HL-60/S4 (cell line): ENCODE measurements around the gene HIPK2.

Source experiments
- in situ Hi-C: fragments of 300-500 bp; cut with MboI; formaldehyde crosslinking; loops from 2 replicates; pipeline ENCODE4 v1.14.3; 2022; ENCODE audit warnings: low sequenced_read_pairs

The HIPK2 gene

DNA sequence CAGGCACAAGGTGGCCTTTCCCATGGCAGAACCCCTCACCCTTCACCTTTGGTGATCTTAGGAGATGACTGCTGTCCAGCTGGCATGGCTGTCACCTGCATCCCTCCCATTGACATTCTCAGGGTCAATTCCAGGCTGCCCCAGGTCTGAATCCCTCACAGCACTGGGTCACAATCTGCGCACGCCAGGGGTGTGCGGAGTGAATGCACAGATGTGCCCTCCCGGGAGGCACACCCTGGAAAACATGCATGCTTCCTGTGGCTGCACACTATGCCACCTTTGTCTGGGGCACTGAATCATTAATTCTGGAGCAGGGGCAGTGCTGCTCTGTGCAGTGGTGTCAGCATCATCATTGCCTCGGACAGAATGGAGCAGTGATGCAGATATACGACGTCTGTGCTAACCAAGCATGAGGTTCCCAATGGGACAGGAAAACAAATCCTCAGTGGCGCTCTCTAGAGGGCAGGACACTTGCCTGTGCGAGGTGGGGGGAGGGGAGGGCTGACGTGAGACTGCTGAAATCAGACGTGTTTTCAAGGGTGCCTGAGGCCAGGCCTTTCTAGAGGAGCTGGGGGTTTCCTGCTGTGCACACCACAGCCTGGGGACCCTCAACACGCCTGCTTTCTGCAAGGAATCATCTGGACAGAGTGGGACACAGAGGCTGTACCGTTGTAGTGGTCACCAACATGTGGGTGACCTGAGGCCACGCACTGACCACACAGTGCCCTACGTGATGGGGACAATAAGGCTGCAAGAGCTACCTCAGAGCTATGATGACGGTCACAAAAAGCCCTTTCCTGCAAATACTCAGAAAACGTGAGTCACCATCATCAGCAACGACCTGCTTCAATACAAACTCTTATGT is 77.9 kb downstream of the HIPK2 start:
- in situ Hi-C loops = no loop called here

DNA sequence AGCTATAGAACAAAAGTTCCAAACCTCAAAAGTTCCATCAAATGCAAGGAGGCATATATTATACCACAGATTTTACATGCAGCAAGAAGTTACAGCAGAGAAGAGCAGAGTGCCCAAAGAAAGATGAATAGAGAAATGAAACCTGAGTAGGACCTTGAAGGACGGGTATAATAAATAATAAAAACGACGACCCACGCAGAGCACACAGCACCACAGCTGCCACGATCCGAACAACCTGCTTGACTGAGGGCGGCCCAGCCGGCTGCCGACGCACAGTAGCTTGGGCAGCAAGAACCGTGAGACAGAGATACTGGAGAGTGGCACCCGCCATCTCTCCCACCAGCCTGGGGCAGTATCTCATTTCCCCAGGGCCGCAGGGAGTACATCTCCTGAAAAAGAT is 79.0 kb downstream of the HIPK2 start:
- in situ Hi-C loops = no loop called here

DNA sequence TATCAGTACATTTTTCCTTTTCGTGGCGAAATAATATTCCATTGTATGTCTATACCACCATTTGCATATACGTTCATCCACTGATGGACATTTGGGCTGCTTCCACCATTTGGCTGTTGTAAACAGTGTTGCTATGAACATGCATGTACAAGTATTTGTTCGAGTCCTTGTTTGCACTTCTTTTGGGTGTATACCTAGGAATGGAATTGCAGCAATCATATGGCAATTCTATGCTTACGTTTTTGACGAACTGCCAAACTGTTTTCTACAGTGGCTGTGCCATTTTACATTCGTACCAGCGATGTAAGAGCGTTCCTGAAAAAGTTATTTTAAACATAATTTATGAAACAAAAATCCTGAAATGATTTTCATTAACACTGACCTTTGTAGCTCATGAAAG is 79.5 kb downstream of the HIPK2 start:
- in situ Hi-C loops = no loop called here

DNA sequence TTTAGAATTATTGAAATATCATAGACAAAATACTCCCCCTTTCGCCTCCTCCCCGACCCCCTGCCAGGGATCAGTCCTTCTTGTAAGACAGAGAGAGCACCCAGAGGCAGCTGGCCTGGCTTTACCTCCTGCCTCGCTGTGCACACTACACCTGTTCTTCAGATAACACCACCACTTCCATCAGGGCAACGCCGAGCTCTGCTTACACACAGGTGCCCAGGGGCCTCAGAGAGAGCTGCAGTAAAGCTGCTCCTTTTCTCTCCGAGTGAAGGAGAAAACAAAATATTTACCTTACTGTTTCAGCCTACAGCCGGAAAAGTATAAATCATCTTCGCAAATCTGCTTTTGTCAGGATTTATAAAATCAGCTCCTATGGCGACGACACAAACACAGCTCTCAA is 80.7 kb downstream of the HIPK2 start:
- in situ Hi-C loops = no loop called here

DNA sequence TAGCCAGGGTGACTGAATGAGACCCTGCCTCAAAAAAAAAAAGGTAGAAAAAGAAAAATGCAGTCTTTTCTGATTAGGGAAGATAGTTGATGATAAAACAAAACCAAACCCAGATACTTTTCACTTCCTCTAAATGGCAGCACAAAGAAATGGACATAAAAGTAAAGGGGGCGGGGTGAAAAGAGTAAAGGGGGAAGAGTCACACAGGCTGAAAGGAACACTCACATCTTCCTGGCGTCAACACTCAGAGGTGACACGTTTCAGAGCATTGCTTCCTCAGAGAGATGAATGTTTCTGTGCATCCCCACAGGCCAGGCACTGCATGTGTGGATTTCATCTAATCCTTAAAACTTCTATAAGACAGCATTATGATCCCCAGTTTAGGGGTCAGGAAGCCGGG is 81.2 kb downstream of the HIPK2 start:
- in situ Hi-C loops = no loop called here

DNA sequence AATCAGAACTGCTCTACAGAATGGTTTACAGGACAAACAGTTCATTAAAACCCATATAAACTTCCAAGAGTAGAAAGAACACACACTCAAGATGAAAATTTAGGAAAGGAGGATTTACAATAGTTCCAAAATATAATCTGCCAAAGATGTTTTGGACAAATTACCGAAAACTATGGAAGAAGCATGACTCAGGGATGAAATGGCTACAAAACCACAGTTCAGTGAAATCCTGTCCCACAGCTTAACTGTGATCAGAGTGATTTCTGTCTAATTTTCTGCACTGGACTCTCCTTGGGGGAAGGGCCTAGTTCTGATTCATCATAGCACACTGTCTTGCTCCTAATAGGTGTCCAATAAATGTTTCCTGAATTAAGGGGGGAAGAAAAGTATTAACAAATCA is 82.2 kb downstream of the HIPK2 start:
- in situ Hi-C loops = no loop called here

DNA sequence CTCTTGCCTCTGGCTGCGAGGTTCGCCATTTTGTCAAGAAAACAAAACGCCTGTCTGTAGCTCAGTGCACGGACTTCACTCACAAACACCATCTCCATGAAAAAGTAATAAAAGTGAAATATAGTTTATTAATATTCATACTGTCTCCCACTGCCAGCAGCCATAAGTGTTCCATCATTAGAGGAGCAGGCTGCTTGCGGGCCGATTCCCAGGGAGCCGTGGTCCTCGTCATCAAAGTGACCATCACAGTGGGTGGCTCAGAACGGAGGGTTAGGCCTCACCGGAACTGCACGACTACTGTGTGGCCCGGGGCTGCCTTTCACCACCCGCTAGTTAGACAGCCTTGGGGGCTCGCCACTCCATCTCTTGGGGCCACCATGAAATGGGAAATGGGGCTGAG is 82.7 kb downstream of the HIPK2 start:
- in situ Hi-C loops = no loop called here

DNA sequence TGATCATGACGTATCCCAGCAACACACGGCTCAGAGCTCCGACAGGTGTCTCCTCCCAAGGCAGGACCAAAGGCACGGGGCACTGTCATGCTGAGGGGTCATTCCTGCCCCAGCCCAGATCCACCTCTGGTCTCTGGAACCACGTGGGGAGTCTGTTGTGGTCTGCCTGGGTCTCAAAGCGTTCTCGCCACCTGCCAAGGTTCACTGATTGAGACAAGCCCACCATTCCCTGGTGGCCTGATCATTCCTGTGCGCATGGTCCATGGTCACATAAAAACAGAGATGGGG is 83.5 kb downstream of the HIPK2 start:
- in situ Hi-C loops = no loop called here

DNA sequence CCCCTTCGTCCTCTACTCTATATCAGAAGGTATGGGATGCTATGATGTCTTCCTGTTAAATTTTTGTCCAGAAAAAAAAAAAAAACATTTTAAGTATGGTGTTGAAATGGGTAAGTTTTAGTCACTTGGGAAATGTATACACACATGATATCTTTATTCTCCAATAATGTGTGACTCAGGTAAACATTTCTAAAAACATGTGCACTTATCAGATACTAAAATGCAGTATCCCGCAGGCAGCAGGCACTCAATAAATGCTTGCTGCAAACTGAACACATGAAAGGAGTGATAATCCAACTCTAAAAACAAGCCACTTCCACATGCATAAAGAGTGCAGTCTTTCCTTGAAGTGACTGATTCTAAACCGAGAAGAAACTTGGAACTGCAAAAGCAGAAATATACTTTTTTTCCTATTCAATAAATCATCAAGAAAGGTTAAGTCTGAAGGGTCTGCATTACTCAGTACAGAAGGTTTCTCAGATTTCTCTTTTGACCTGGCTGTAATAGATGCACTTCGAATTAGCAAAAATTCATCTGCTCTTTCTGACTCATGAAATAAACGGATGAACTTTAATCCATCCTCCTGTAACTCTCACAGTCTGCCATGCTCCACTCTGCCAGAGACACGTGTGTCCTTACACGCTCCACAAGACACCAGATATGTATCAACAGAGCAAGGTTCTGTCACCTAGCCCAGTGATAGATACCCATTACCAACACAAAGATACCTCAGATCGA is 84.0 kb downstream of the HIPK2 start:
- in situ Hi-C loops = no loop called here

DNA sequence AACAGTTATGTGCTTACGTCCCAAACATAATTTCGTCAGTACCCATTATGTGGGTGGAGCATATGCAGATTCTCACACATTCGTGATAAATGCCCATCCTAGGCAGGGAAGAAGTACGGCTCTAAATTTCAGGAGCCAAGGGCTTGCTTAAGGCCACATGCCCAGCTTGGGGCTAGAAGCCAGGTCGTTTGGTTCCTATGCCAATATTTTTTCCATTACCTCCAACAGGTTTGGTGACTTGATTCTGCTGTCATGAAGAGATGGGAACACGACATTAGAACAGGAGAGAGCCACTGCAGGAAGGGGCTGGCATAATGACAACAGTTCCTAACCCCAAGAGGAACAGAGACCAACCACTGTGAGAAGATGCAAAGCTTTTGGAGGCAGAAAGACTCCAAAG is 85.1 kb downstream of the HIPK2 start:
- in situ Hi-C loops = no loop called here

DNA sequence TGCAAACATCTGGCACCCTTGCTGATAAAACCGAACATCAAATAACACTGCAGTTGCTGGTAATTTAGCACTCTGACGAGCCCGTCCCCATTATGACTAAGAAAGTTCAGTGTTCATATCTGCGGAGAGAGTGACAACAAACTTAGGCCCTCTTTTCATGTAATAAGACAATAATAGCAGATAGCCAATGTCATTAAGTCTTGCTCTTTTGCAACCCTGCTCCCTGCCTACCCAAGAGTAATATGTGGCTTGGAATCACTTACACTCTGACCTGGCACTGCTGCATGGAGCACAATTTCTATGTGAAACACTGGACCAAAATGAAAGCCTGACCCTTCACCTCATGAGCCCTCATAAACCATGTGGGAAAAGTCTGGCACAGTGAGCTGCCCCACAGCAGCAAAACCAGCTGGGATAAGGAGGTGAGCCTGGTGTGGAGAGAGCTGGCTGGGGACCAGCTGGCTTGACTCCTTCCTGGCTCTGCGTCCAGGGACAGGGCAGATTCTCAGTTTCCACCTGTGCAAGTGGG is 86.5 kb downstream of the HIPK2 start:
- in situ Hi-C loops = no loop called here

DNA sequence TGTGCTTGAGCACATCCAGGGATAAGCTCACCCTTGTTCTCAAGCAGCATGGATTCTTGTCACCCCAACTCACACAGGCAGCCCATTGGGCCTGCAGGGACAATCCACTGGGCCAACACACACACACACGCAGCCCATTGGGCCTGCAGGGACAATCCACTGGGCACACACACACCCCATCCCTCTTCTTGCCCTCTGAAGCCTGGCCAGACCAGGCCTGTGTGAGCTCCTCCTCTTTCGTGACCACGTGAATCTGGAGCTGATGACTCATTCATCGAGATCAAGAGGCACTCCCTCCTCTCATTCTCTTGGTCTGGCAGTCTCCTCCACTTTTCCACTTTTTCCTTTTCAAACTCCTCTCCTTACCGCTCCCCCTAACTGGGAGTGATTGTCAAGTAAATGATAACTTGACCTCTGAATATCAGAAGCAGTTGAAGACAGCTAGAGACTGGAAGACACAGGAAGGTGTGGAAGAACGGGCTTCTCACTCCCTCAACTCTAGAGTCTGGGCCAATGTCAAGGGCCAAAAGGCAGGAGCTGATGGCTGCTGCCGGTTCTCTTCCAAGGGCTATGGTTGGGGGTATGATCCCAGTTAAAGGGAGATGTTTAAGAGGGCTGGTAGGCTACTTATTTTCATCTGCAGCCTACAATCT is 89.7 kb downstream of the HIPK2 start:
- in situ Hi-C loops = no loop called here

DNA sequence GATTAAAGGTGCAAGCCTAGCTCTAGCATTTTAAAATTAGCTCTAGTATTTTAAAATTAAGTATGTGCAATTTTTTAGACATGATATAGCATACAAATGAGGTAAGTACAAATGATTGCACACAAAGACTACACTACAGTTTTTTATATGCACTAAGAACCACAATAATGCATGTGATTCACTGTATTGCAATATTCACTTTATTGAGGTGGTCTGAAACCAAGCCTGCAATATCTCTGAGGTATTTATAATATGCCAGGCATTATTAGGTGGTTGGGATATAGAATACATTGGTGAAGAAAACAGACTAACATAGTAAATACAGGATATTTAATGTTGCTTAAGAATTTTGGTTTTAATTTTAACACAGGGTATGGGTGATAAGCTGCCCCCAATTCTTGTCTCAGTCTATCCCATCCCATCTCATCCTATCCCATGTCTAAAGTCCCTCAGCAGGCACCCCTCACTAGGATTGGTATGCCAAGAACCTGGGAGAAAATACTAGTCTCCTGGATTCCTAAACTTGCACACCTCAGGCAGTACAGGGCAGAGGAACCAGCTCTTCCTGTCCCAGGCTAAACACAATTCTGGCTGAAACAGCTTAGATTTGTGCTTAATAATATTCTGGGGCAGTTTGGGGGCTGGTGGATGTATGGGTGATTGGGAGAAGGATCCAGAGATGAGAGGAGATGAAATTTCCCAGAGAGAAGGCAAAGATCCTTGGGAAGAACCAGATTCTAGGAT is 90.4 kb downstream of the HIPK2 start:
- in situ Hi-C loops = no loop called here

DNA sequence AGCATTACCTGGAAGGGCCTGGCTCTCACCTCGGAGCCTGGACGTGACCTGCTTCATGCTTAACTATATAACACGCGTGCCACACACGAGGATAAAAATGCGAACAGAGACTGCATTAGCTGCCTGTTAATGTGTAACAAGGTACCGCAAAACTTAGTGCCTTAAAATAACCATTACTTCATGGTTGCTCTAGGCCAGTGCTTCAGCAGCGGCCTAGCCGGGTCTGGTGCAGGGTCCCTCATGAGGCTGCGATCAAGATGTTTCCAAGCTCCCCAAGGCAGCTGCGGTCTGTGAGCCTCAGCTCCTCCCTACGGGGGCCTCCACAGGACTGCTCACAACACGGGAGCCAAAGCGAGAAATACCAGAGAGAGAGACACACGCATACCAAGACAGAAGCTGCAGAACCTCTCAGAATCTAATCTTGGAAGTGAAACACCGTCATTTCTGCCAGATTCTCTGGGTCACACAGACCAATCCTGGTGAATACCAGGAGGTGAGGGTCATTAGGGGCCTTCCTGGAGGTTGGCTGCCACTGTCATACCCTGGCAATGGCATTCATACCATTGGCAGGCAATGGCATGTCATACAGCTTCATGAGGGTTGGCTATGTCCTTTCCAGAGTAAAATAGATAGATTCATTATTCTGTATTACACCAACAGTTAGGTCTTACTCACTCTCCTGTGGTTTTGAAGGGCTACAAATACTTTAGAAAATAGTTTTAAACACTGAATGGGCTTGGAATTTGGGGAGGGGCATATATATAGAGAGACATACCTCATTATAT is 94.5 kb downstream of the HIPK2 start:
- in situ Hi-C loops = no loop called here

DNA sequence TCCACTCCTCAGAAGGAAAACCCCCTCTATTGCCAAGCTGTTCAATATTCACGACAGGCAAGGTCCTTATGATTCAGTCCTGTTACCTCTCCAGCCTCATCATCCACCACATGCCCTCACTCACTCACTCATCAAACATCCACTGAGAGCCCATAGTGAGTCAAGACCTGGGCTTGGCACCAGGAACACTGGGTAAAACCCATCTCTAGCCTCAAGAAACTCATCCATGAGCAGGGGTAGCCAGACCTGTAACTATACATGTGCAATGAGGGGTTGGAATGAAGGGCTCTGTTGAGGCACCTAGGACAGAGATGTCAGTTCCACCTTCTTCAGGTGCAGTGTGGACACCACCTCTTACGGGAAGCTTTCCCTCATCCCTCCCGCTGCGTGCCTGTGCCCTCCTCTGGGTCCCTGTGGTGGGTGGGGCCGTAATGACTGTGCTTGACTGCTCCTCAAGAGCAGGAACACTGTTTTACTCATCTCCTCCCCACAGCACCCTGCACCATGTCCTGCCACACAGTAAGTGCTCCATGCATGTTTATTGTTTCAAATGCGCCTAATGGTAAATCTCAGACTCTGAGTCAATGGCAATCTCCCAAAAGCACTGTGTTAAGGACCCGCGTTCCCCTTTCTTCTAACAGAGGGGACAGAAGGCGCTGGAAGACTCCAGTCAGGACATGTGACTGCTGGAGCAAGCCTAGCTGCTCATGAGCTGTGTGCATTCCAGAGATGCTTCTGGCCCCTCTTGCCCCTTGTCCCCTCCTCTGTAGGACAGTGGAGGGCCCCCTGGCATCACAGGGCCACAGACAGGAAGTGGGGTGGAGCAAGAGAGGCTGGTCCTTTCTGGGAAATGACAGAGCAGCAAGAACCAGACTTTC is 95.4 kb downstream of the HIPK2 start:
- in situ Hi-C loops = no loop called here

DNA sequence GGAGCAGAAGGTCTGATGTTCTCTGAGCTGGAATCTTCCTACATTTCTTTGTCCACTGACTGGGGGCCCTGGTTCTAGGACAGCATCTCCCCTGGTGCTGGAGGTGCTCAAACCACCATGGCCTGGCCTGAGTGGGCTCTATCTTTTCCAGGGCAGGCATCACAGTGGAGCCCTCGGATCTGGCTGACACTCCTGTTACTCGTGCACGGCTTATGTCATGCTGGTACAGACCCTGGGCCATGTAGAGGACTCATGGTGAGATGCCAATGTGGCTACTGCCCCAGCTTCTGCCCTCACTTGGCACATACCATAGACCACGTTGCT is 96.0 kb downstream of the HIPK2 start:
- in situ Hi-C loops = no loop called here

DNA sequence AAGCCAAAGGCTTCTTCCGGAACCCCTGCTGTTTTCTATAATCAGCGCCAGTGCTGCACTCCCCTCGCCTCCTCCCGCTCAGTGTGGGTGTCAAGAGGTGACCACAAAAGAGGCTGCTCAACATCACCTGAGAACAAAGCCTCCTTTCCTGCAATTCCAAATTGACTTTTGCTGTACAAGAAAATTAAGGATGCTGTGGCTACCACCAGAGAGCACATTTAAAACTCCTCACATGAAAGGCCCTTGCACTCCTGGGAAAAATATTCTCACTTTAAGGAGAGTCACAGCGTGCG is 96.4 kb downstream of the HIPK2 start:
- in situ Hi-C loops = no loop called here

DNA sequence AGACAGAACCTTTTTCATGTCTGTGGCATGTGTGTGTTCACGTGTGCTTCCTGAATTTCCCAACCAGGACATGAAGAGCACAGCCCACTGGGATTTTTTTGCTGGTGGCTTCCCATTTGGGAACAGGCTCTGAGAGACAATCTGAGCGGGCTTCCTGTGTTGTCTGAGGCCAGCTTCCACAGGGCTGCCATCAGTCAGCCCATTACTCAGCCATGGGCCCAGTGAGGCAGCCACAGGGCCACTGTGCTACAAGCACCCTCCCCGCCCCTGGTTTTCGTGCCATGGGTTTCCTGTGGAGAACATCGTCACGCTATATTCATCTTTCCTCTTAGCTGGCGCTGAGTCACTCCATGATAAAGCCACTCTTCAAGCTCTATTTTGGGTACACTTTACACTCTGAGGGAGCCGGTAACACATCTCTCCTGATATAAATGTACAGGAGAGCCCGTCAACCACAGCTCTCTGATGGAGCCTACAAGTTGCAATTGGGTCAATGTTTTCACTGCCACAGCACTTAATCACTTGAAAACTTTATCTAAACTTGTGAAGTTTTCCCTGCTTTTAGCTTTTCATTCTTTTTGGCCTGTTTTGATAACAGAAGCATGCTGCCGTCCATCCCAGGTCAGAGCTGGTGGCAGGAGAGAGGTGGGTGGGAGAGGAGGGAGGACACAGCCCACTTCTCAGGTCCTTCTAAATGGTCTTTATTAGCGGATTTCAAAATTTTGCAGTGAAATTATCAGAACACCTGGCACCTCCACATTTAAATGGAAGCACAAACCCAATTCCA is 96.9 kb downstream of the HIPK2 start:
- in situ Hi-C loops = no loop called here
